Ramos (cell line): ENCODE results near the gene ARL16.

Source experiments
- in situ Hi-C: fragments of 300-500 bp; cut with MboI; formaldehyde crosslinking; loops from one replicate; pipeline ENCODE4 v1.14.3; 2022; ENCODE audit warnings: low sequenced_read_pairs; ENCODE audit not compliant: unreplicated experiment

The ARL16 gene

GRCh38 chr17:81713004-81713555 is 29.5 kb upstream of the ARL16 start:
- in situ Hi-C loops, result no loop called here

GRCh38 chr17:81712468-81713003 is 28.9 kb upstream of the ARL16 start:
- in situ Hi-C loops, result no loop called here

- in situ Hi-C loops, result no loop called here
Measured at GRCh38 chr17:81711814-81712467, 28.3 kb upstream of the ARL16 start, which contains the start of gene SLC25A10. TSS of gene SLC25A10 (plus strand) at chr17:81712284. CDS start at chr17:81712427, 143 bp downstream.

- in situ Hi-C loops, result no loop called here
Measured at GRCh38 chr17:81710514-81711308, 27.1 kb upstream of the ARL16 start.

- in situ Hi-C loops, result no loop called here
Measured at GRCh38 chr17:81708739-81709185, 25.2 kb upstream of the ARL16 start.

GRCh38 chr17:81707725-81708646 is 24.4 kb upstream of the ARL16 start:
- in situ Hi-C loops, result no loop called here

GRCh38 chr17:81706757-81707624 is 23.4 kb upstream of the ARL16 start:
- in situ Hi-C loops, result no loop called here

- in situ Hi-C loops, result no loop called here
Measured at GRCh38 chr17:81706232-81706611, 22.6 kb upstream of the ARL16 start.

GRCh38 chr17:81705518-81706231 is 22.1 kb upstream of the ARL16 start:
- in situ Hi-C loops, result no loop called here

GRCh38 chr17:81703747-81704654 is 20.4 kb upstream of the ARL16 start:
- in situ Hi-C loops, result no loop called here

GRCh38 chr17:81702934-81703746 is 19.5 kb upstream of the ARL16 start, which contains the start of gene MRPL12:
TSS of gene MRPL12 (plus strand) at chr17:81703367. CDS start at chr17:81703502, 135 bp downstream.
- in situ Hi-C loops, result no loop called here

GRCh38 chr17:81701288-81702071 is 17.9 kb upstream of the ARL16 start:
- in situ Hi-C loops, result no loop called here

- in situ Hi-C loops, result no loop called here
Measured at GRCh38 chr17:81700353-81701287, 17.0 kb upstream of the ARL16 start.

- in situ Hi-C loops, result no loop called here
Measured at GRCh38 chr17:81697261-81698044, 13.9 kb upstream of the ARL16 start.
